OCI-LY3 (cell line): ENCODE data around the gene SPACA7.

Experiments
- H2AFZ ChIP-seq: fragments of 200-600, 300-600 bp; shearing (Covaris generic); 2 replicates; pipeline ENCODE4 v1.6.0; 2014; ENCODE audit warnings: antibody characterized with exemption, low read depth, low read length
- H3K27ac ChIP-seq: fragments of 200-600, 300-600 bp; sonication (generic); 2 replicates; pipeline ENCODE4 v1.5.1; 2014; ENCODE audit warnings: mild to moderate bottlenecking, low read length, moderate library complexity, mixed read lengths
- H3K27me3 ChIP-seq: fragments of 200-600, 300-600 bp; sonication (generic); 2 replicates; pipeline ENCODE4 v1.6.1; 2014; ENCODE audit warnings: low read depth, low read length, mixed read lengths
- H3K36me3 ChIP-seq: fragments of 200-600, 300-600 bp; sonication (generic); replicated peaks from 2 replicates; pipeline ENCODE3; 2014; ENCODE audit warnings: low read depth, low read length, mixed read lengths
- H3K4me1 ChIP-seq: fragments of 300-600, 200-600 bp; sonication (generic); 2 replicates; pipeline ENCODE4 v1.6.1; 2014; ENCODE audit warnings: low read length, mixed read lengths
- H3K4me2 ChIP-seq: fragments of 200-600, 300-600 bp; sonication (generic); 2 replicates; pipeline ENCODE4 v1.6.1; 2014; ENCODE audit warnings: low read length, mixed read lengths
- H3K4me3 ChIP-seq: fragments of 300-600, 200-600 bp; sonication (generic); 2 replicates; pipeline ENCODE4 v1.5.1; 2014; ENCODE audit warnings: antibody characterized with exemption, mild to moderate bottlenecking, low read length, moderate library complexity
- H3K79me2 ChIP-seq: fragments of 300-600, 200-600 bp; shearing (Covaris generic); 2 replicates; pipeline ENCODE4 v1.6.1; 2014; ENCODE audit warnings: mild to moderate bottlenecking, low read length, mixed read lengths
- H3K9ac ChIP-seq: fragments of 300-600, 200-600 bp; shearing (Covaris generic); 2 replicates; pipeline ENCODE4 v1.6.0; 2014; ENCODE audit warnings: mild to moderate bottlenecking, low read length, moderate library complexity
- H3K9me3 ChIP-seq: fragments of 200-600, 300-600 bp; shearing (Covaris generic); 2 replicates; pipeline ENCODE4 v1.6.1; 2014; ENCODE audit warnings: low read length, mixed read lengths; ENCODE audit not compliant: insufficient read depth
- H4K20me1 ChIP-seq: fragments of 200-600, 300-600 bp; sonication (generic); 2 replicates; pipeline ENCODE4 v1.6.1; 2016; ENCODE audit warnings: low read length, mixed read lengths; ENCODE audit not compliant: insufficient read depth
- EZH2phosphoT487 ChIP-seq: fragments of 200-600 bp; shearing (Covaris generic); IDR thresholded peaks from 2 replicates; pipeline ENCODE4 v1.6.1; 2018; ENCODE audit warnings: antibody characterized with exemption, mixed run types, low read depth
- TF ChIP-seq, protein P1 (sequence below): fragments of 200-600, 300-600 bp; sonication (generic); IDR thresholded peaks from 2 replicates; pipeline ENCODE4 v1.5.1; 2014; ENCODE audit warnings: antibody characterized with exemption, low read length, low read depth

SPACA7 gene

DNA sequence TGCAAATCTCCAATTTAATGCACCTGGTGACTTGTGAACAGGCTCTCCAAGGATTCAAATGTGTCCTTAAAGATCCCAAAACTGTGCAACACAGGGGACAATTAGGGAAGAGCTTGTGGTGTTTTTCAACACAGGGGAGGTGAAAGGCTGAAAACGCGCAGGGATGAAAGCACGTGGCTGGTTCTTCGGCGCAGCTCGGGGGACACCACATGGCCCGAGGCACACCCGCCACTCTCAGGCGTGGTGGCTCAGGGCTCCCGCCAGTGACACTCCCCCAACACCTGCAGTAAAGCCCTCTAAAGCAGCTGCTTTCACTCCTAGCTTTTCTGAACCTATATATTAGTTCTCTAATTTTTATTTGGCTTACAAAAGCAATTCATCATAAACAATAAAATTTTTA lies 91.9 kb downstream of the SPACA7 start:
- H3K27me3 ChIP-seq, result no peaks in the 10 kb centered on the region
- no peak overlapping the region for H3K27ac ChIP-seq
- no peaks in the 10 kb centered on the region for H3K79me2 ChIP-seq
- H3K36me3 ChIP-seq, result peaks cover 7% of the 10 kb centered on the region
- H3K4me2 ChIP-seq, result no peak overlapping the region
- H3K9ac ChIP-seq, result no peak overlapping the region
- H3K4me3 ChIP-seq, result no peak overlapping the region
- no peaks in the 10 kb centered on the region for H3K4me1 ChIP-seq
- H4K20me1 ChIP-seq, result no peaks in the 10 kb centered on the region
- TF ChIP-seq, protein P1, sequence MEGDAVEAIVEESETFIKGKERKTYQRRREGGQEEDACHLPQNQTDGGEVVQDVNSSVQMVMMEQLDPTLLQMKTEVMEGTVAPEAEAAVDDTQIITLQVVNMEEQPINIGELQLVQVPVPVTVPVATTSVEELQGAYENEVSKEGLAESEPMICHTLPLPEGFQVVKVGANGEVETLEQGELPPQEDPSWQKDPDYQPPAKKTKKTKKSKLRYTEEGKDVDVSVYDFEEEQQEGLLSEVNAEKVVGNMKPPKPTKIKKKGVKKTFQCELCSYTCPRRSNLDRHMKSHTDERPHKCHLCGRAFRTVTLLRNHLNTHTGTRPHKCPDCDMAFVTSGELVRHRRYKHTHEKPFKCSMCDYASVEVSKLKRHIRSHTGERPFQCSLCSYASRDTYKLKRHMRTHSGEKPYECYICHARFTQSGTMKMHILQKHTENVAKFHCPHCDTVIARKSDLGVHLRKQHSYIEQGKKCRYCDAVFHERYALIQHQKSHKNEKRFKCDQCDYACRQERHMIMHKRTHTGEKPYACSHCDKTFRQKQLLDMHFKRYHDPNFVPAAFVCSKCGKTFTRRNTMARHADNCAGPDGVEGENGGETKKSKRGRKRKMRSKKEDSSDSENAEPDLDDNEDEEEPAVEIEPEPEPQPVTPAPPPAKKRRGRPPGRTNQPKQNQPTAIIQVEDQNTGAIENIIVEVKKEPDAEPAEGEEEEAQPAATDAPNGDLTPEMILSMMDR, result no peak
- TF ChIP-seq EZH2phosphoT487, result no peak
- H2AFZ ChIP-seq, result no peak overlapping the region
- H3K9me3 ChIP-seq, result no peaks in the 10 kb centered on the region

DNA sequence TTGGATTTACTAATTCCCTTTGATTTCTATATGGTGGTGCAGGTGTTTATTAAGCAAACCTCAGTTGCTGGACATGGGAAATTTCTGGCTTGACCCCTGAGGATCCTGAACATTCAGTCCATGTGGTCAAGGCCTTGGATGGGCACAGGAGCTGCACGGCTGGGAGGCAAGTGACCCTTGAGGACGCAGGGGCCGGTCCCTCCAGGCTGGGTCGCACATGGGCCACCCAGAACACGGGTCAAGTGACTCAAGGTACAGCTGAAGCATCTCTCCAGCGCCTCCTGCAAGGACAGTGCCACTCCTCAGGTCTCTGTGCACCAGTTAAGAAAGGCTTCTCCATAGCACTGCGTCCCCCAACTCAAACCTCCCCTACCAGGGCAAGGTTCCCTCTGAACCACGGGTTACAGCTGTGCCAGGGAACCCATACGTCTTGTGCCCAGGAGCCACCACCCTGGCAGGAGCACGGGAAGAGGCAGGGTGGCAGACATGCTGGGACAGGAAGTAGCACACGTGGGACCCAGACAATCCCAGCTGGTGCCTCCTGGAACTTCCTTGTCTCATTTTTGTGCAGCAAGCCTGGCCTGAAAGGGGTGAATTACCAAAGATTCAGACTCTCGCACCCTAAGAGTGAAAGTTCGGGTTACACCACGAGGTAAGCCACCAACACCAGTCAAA lies 93.1 kb downstream of the SPACA7 start:
- Histone ChIP-seq H3K4me3 (no peak overlapping the region), H3K27ac (no peak overlapping the region), H3K36me3 (peaks cover 10% of the 10 kb centered on the region), H3K79me2 (no peaks in the 10 kb centered on the region), H4K20me1 (no peaks in the 10 kb centered on the region), H3K9me3 (no peaks in the 10 kb centered on the region), H3K27me3 (no peaks in the 10 kb centered on the region), H3K4me2 (no peak overlapping the region), H3K4me1 (no peaks in the 10 kb centered on the region), H3K9ac (no peak overlapping the region), H2AFZ (no peak overlapping the region)
- TF ChIP-seq, protein P1, result no peak
- no peak for TF ChIP-seq EZH2phosphoT487

DNA sequence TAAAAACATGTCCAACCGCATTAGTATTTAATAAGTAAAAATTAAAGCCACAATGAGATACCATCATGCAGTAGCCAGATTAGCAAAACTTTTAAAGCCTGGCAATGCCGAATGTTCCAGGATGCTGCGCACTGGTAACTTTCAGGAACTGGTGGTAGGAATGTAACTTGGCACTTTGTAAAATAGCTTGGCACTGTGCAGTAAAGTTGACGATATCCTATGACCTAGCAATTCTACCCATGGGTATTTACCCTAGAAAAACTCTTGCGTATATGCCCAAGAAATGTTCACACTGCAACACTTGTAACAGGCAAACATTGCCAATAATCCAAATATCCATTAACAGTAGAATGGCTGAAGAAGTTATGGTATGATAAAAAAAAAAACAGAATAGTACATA lies 97.7 kb downstream of the SPACA7 start:
- no peak for TF ChIP-seq EZH2phosphoT487
- TF ChIP-seq, protein P1, result no peak
- no peaks in the 10 kb centered on the region for H3K27me3 ChIP-seq

DNA sequence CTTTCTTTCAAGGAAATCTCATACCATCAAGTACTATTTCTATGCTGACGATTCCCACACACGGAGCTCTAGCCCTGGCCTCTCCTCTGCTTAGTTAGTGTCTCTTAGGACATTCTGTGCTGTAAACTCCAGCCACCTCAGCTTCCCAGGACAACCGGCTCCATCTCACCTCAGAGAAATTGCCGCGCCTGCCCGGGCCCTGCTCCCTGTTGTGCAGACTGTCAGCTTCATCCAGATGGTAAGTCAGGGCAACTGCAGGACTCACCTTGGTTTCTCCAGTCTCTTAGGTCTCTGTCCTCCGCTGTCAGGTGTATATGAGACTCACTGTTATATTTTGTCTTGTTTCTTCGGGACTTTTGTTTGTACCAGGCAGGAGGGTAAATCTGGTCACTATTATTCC lies 98.7 kb downstream of the SPACA7 start:
- H3K9ac ChIP-seq, result no peak overlapping the region
- no peak overlapping the region for H3K27ac ChIP-seq
- H3K9me3 ChIP-seq, result no peaks in the 10 kb centered on the region
- no peaks in the 10 kb centered on the region for H3K27me3 ChIP-seq
- H3K79me2 ChIP-seq, result no peaks in the 10 kb centered on the region
- TF ChIP-seq EZH2phosphoT487, result no peak
- TF ChIP-seq, protein P1, result no peak
- H3K36me3 ChIP-seq, result peaks cover 10% of the 10 kb centered on the region
- no peak overlapping the region for H3K4me3 ChIP-seq
- no peaks in the 10 kb centered on the region for H3K4me1 ChIP-seq
- no peak overlapping the region for H3K4me2 ChIP-seq
- no peak overlapping the region for H2AFZ ChIP-seq
- H4K20me1 ChIP-seq, result no peaks in the 10 kb centered on the region

More for the DNA sequence above, 97.7 kb downstream of the SPACA7 start:
- Histone ChIP-seq H3K36me3 (peaks cover 10% of the 10 kb centered on the region), H3K79me2 (no peaks in the 10 kb centered on the region), H3K9me3 (no peaks in the 10 kb centered on the region), H3K9ac (no peak overlapping the region), H3K4me3 (no peak overlapping the region), H3K27ac (no peak overlapping the region), H3K4me1 (no peaks in the 10 kb centered on the region), H4K20me1 (no peaks in the 10 kb centered on the region), H2AFZ (no peak overlapping the region), H3K4me2 (no peak overlapping the region)
